Keratinocyte (primary cell): ENCODE measurements around the gene SIMC1. TPM values are rescaled to one million over a fixed set of nuclear protein-coding genes. Genes with fewer than 3 reads are reported as not detected.

Source experiments
- DNase-seq: peaks from one replicate; pipeline ENCODE4 v3.0.0-alpha.2; 2011; ENCODE audit warnings: low read depth, missing footprints, low spot score
- FAIRE-seq: peaks from 2 replicates; lab custom pipeline; 2011; peaks lifted over from hg19 to GRCh38; lab: Jason Lieb, UNC
- H2AFZ ChIP-seq: 2 replicates; pipeline ENCODE4 v1.6.0; 2012; ENCODE audit warnings: low read length, control low read depth, inconsistent platforms; ENCODE audit not compliant: control insufficient read depth
- H3K27ac ChIP-seq: 2 replicates; pipeline ENCODE4 v1.5.1; 2011; ENCODE audit warnings: low read length; ENCODE audit not compliant: control insufficient read depth, insufficient read depth
- H3K27me3 ChIP-seq: 3 replicates; pipeline ENCODE4 v1.6.0; 2011; ENCODE audit warnings: low read length; ENCODE audit not compliant: control insufficient read depth, insufficient read depth; ENCODE audit errors: extremely low read depth
- H3K36me3 ChIP-seq, 2 experiments: 2 replicates in 1 of 2; 3 replicates in 1 of 2; pipeline ENCODE4 v1.5.1; 2011; ENCODE audit warnings: low read length in 2 of 2, mild to moderate bottlenecking in 1 of 2; ENCODE audit not compliant: control insufficient read depth in 2 of 2, insufficient read depth in 2 of 2; ENCODE audit errors: extremely low read depth in 1 of 2
- H3K4me1 ChIP-seq: 3 replicates; pipeline ENCODE4 v1.5.1; 2011; ENCODE audit warnings: low read length; ENCODE audit not compliant: control insufficient read depth, insufficient read depth; ENCODE audit errors: extremely low read depth
- H3K4me2 ChIP-seq: 3 replicates; pipeline ENCODE4 v1.6.0; 2011; ENCODE audit warnings: low read depth, low read length; ENCODE audit not compliant: control insufficient read depth, insufficient read depth; ENCODE audit errors: extremely low read depth
- H3K4me3 ChIP-seq, 3 experiments: fragments of 200-600 bp in 1 of 3; sonication (generic) in 1 of 3; 2 replicates in 2 of 3; 3 replicates in 1 of 3; pipeline ENCODE4 v1.5.1; 2011 to 2016; ENCODE audit warnings: low read length in 3 of 3, mild to moderate bottlenecking in 3 of 3, control low read depth in 2 of 3, inconsistent platforms in 1 of 3, low read depth in 1 of 3, mixed read lengths in 1 of 3, mixed run types in 1 of 3, moderate library complexity in 1 of 3; ENCODE audit not compliant: control insufficient read depth in 2 of 3, insufficient read depth in 2 of 3; ENCODE audit errors: extremely low read depth in 1 of 3
- H3K79me2 ChIP-seq: 2 replicates; pipeline ENCODE4 v1.6.0; 2012; ENCODE audit warnings: low read length; ENCODE audit not compliant: control insufficient read depth, insufficient read depth
- H3K9ac ChIP-seq: 3 replicates; pipeline ENCODE4 v1.6.0; 2011; ENCODE audit warnings: low read length; ENCODE audit not compliant: control insufficient read depth, insufficient read depth; ENCODE audit errors: extremely low read depth
- H3K9me1 ChIP-seq: 3 replicates; pipeline ENCODE4 v1.6.0; 2011; ENCODE audit warnings: low read length; ENCODE audit not compliant: control insufficient read depth, insufficient read depth; ENCODE audit errors: extremely low read depth
- H3K9me3 ChIP-seq: 2 replicates; pipeline ENCODE4 v1.5.1; 2012; ENCODE audit warnings: low read depth, low read length; ENCODE audit not compliant: control insufficient read depth
- H4K20me1 ChIP-seq: 3 replicates; pipeline ENCODE4 v1.6.0; 2011; ENCODE audit warnings: low read length; ENCODE audit not compliant: control insufficient read depth, insufficient read depth; ENCODE audit errors: extremely low read depth
- CTCF ChIP-seq, 3 experiments: IDR thresholded peaks in 1 of 3; conservative IDR thresholded peaks in 1 of 3; optimal IDR thresholded peaks in 1 of 3; 2 replicates in 2 of 3; 3 replicates in 1 of 3; pipeline versions ENCODE3 to v1.5.1; 2011; ENCODE audit warnings: low read length in 3 of 3, mild to moderate bottlenecking in 3 of 3, moderate library complexity in 2 of 3, control low read depth in 1 of 3, inconsistent platforms in 1 of 3; ENCODE audit not compliant: insufficient read depth in 2 of 3; ENCODE audit errors: extremely low read depth in 1 of 3
- EZH2 ChIP-seq: IDR thresholded peaks from one replicate; pipeline ENCODE4 v1.6.1; 2012; ENCODE audit warnings: inconsistent platforms, mild to moderate bottlenecking, low read length, moderate library complexity
- dilution Hi-C: fragments of 300-500 bp; cut with MboI; formaldehyde crosslinking; loops from one replicate; pipeline ENCODE4 v1.7.0; 2020; ENCODE audit warnings: low sequenced_read_pairs; ENCODE audit not compliant: extremely low pct_ligation_motif_present
- polyA plus RNA-seq, 5 experiments: library from polyadenylated mRNA; depleted of rRNA in 3 of 5; stranded (reverse) in 3 of 5; stranded (forward) in 1 of 5; unstranded in 1 of 5; fragments of >200 nt; gene quantifications; 1 replicate in 1 of 5; 2 replicates in 3 of 5; 3 replicates in 1 of 5; pipeline versions ENCODE4 v1.2.1 to v1.2.3, GENCODE V29; 2011 to 2012; ENCODE audit warnings: missing spikeins in 2 of 5, low read depth in 1 of 5, low replicate concordance in 1 of 5

Gene SIMC1
- polyA plus RNA-seq, 1 donor (not counting 4 experiments of a cell fraction or from before 2014, with no cell fraction given), result 5.2 TPM

- no peak for FAIRE-seq
- H3K4me3 ChIP-seq, result no peak overlapping the region
- dilution Hi-C loops, result no loop called here
Observed at GRCh38 chr5:176189857-176190256, 48.4 kb upstream of the SIMC1 start.

DNA sequence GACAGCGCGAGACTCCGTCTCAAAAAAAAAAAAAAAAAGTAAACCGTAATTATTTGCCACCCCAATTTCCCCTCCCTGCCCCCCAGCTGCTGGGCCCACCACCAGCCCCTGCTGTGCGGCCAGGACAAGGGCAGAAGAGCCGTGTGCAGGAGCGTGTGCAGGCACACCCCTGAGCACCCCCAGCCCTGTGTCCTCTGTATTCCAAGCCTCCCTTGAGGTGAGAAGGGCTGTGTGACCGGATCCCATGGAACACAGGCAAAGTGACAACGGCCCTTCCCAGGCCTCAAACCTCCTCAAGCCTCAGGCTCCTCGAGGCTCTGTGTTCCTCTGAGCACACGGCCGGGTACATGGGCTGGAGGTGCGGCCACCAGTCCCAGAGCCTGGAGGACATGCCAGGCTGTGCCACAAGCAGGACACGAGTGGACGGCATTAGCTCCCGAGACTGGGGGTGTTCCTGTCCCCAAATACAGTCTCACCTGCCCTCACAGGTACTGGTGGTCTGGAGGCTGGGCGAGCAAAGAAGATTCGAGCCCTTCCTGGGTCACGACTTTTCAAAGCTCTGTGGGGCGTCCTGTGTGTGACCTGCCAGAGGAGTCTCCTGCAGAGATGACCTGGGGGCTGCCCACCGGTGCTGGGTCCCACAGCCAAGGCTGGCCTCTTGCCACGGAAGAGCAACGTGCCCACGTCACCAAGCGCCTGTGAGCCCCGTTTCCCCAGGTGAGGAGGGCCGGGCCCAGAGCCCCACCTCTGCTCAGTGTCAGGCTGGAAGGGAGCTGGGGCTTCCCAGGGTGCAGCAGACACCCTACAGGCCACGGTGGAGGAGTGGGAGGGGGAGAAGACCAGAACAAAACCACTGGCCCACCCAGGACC, 47.1 kb upstream of the SIMC1 start:
- H3K9ac ChIP-seq, result no peak overlapping the region
- no peak overlapping the region for H2AFZ ChIP-seq
- H3K4me3 ChIP-seq, result no peak overlapping the region
- dilution Hi-C loops, result no loop called here
- no peaks in the 10 kb centered on the region for H3K4me1 ChIP-seq
- no peaks in the 10 kb centered on the region for H3K36me3 ChIP-seq
- H3K4me2 ChIP-seq, result no peak overlapping the region
- H3K27me3 ChIP-seq, result peaks cover 8% of the 10 kb centered on the region
- no peaks in the 10 kb centered on the region for H3K9me1 ChIP-seq
- no peak overlapping the region for H3K27ac ChIP-seq
- DNase-seq, result no peak
- FAIRE-seq, result no peak
- no peaks in the 10 kb centered on the region for H3K79me2 ChIP-seq
- TF ChIP-seq EZH2 (no peak), CTCF (optimal IDR thresholded peaks at IDR 0.05 in 1 of 3, IDR thresholded peaks at IDR 0.05 in 1 of 3, conservative IDR thresholded peaks at IDR 0.05 in 1 of 3; ENCODE audit: extremely low read depth in 1 of 3, insufficient read depth in 2 of 3, low read length in 3 of 3) (no peak)
- H3K9me3 ChIP-seq, result no peaks in the 10 kb centered on the region
- H4K20me1 ChIP-seq, result no peaks in the 10 kb centered on the region

More at GRCh38 chr5:176189857-176190256, 48.4 kb upstream of the SIMC1 start:
- H3K27me3 ChIP-seq, result peaks cover 8% of the 10 kb centered on the region
- H3K36me3 ChIP-seq, result no peaks in the 10 kb centered on the region
- no peaks in the 10 kb centered on the region for H3K9me3 ChIP-seq
- TF ChIP-seq CTCF (optimal IDR thresholded peaks at IDR 0.05 in 1 of 3, IDR thresholded peaks at IDR 0.05 in 1 of 3, conservative IDR thresholded peaks at IDR 0.05 in 1 of 3; ENCODE audit: extremely low read depth in 1 of 3, insufficient read depth in 2 of 3, low read length in 3 of 3), result no peak
- TF ChIP-seq EZH2, result no peak
- DNase-seq, result no peak
- no peak overlapping the region for H3K4me2 ChIP-seq
- no peaks in the 10 kb centered on the region for H3K79me2 ChIP-seq
- no peaks in the 10 kb centered on the region for H4K20me1 ChIP-seq
- peaks cover 5% of the 10 kb centered on the region for H3K4me1 ChIP-seq
- no peak overlapping the region for H3K27ac ChIP-seq
- no peak overlapping the region for H3K9ac ChIP-seq
- H3K9me1 ChIP-seq, result no peaks in the 10 kb centered on the region
- no peak overlapping the region for H2AFZ ChIP-seq
